Activated T-helper 2 cell treated with anti-CD3 and anti-CD28 coated beads, Interferon-gamma antibody, Interleukin-2, Interleukin-4, amounts not matched to agents 10 μg/mL and 5 μg/mL and 100 μg/mL, durations not matched to agents 14 hours and 24 hours and 36 hours (primary cell): ENCODE measurements around the gene ZNF865. TPM values are rescaled to one million over a fixed set of nuclear protein-coding genes. Genes with fewer than 3 reads are reported as not detected.

ENCODE experiments used
- DNase-seq: peaks from one replicate; pipeline ENCODE4 v3.0.0; 2021; ENCODE audit warnings: low spot score
- H3K27ac Mint-ChIP-seq: one replicate; pipeline ENCODE4 v1.8.0; 2021; ENCODE audit warnings: mixed read lengths
- H3K27me3 Mint-ChIP-seq: one replicate; pipeline ENCODE4 v1.8.0; 2021; ENCODE audit warnings: low read depth, mixed read lengths
- H3K36me3 Mint-ChIP-seq: one replicate; pipeline ENCODE4 v1.8.0; 2021; ENCODE audit warnings: low read depth, mixed read lengths
- H3K4me1 Mint-ChIP-seq: one replicate; pipeline ENCODE4 v1.8.0; 2021; ENCODE audit warnings: low read depth, mixed read lengths
- H3K4me3 Mint-ChIP-seq: one replicate; pipeline ENCODE4 v1.8.0; 2021; ENCODE audit warnings: low read depth, mild to moderate bottlenecking, moderate library complexity, mixed read lengths
- H3K9me3 Mint-ChIP-seq: one replicate; pipeline ENCODE4 v1.8.0; 2021; ENCODE audit warnings: mixed read lengths
- intact Hi-C: fragments of 100-400 bp; cut with micrococcal nuclease; formaldehyde crosslinking; loops from one replicate; pipeline ENCODE4 v1.15.1; 2023
- total RNA-seq: library from RNA; stranded (reverse); gene quantifications from 2 replicates; pipeline ENCODE4 v1.2.3, GENCODE V29; 2022

The ZNF865 gene
- total RNA-seq, 1 donor from 2014 or later = 13.6 TPM

DNA sequence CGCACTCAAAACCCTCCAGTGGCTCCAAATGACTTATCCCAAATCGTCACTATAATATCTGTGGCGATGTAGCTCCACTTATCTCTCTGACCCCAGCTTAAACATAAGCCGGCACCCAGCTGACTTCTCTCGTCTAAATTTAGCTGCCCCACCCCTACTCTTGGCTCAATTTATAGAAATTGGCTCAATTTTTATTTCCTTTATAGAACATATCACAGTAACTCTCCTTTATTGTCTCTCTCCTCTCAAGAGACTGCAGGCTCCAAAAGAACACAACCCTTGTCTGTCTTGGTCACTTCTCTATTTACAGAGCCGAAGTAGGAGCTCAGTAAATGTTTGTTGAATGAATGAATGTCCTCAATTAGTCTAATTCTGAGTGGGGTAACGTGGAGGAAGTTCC is 18.1 kb downstream of the ZNF865 start:
- Mint-ChIP-seq H3K4me1 (peaks cover 36% of the 10 kb centered on the region), H3K36me3 (peaks cover 17% of the 10 kb centered on the region), H3K27ac (no peak overlapping the region), H3K9me3 (no peaks in the 10 kb centered on the region), H3K4me3 (no peak overlapping the region), H3K27me3 (peaks cover 6% of the 10 kb centered on the region)
- no peak for DNase-seq
- intact Hi-C loops = loop anchor here (5.0 to 10.0 kb wide), 2 partner anchors 509 to 1161 kb away; partner anchors contain the start of genes LENG9 and PPP1R12C

DNA sequence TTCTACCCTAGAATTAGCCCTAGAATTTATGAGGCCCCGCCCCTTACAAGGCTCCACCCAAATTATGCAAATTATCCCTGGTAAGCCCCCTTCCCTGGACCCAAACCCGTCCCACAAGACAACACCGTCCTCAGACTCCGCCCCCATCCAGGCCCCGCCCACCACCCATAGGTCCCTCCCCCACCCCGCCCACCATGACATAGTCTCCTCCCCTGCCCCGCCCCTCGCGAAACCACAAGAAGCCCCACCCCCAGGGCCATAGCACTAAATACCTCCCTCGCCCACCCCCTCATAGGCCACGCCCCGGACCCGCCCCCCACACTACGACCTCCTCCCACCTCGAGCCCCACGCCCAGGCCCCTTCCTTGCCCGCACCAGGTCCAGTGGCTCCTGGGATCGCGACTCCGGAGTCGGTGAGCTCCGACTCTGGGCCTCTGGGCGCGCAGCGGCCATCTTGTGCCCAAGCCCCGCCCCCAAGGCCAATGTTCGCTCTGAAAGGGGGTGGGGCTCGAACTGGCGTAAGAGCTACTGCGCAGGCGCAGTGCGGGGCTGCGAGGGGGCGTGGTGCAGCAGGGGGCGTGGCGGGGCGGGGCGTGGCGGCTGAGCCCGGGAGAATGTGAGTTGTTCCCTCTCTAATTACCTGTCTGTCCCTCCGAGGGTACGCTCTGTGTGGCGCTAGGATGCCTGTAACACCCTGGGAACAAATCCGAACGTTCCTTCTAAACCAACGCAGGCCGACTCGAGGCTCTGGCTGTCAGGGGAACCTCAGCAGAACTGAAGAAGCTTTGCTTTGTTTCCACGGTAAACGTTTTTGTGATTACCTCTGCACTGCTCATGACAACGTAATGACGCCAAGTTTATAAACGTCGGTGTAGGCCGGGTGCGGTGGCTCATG is 18.9 kb downstream of the ZNF865 start, which contains the start of gene ZNF784:
Gene ZNF784, minus strand, starts transcription at position 458 of the 895 bp plus-strand sequence. Its CDS starts 5 bp downstream, at position 453.
- H3K4me1 Mint-ChIP-seq = peaks cover 36% of the 10 kb centered on the region

GRCh38 chr19:55625004-55625326 is 19.5 kb downstream of the ZNF865 start:
- peaks cover 13% of the 10 kb centered on the region for H3K36me3 Mint-ChIP-seq
- DNase-seq = no peak
- H3K4me1 Mint-ChIP-seq = peaks cover 36% of the 10 kb centered on the region
- H3K27ac Mint-ChIP-seq = peak overlapping the region; percentile 98
- H3K9me3 Mint-ChIP-seq = no peaks in the 10 kb centered on the region
- peak overlapping the region; percentile 89 for H3K4me3 Mint-ChIP-seq
- intact Hi-C loops = loop anchor here (5.0 to 10.0 kb wide), 2 partner anchors 38 to 510 kb away; partner anchors contain the start of gene PPP1R12C
- peaks cover 6% of the 10 kb centered on the region for H3K27me3 Mint-ChIP-seq

More for the DNA sequence above, 18.9 kb downstream of the ZNF865 start, which contains the start of gene ZNF784:
- intact Hi-C loops = loop anchor here (1.0 to 10.0 kb wide), 5 partner anchors 19 to 1162 kb away; partner anchors contain the start of genes FIZ1, LENG9, PPP1R12C and ZNF865
- no peaks in the 10 kb centered on the region for H3K9me3 Mint-ChIP-seq
- H3K36me3 Mint-ChIP-seq = peaks cover 17% of the 10 kb centered on the region
- H3K27me3 Mint-ChIP-seq = peaks cover 6% of the 10 kb centered on the region
- peak within 1 kb of the TSS; percentile 89 for H3K4me3 Mint-ChIP-seq
- peak within 1 kb of the TSS; percentile 98 for H3K27ac Mint-ChIP-seq
- peak; percentile 89 for DNase-seq

GRCh38 chr19:55626350-55626749 is 20.9 kb downstream of the ZNF865 start:
- intact Hi-C loops = loop anchor here (5.0 to 10.0 kb wide), 2 partner anchors 39 to 512 kb away; partner anchors contain the start of gene PPP1R12C
- H3K4me3 Mint-ChIP-seq = peak overlapping the region; percentile 57
- peak; percentile 61 for DNase-seq
- peaks cover 5% of the 10 kb centered on the region for H3K36me3 Mint-ChIP-seq
- peaks cover 6% of the 10 kb centered on the region for H3K27me3 Mint-ChIP-seq
- no peak overlapping the region for H3K27ac Mint-ChIP-seq
- H3K4me1 Mint-ChIP-seq = peaks cover 28% of the 10 kb centered on the region
- H3K9me3 Mint-ChIP-seq = no peaks in the 10 kb centered on the region

GRCh38 chr19:55632463-55632834 is 27.0 kb downstream of the ZNF865 start:
- peak overlapping the region; percentile 30 for H3K27ac Mint-ChIP-seq
- DNase-seq = peak; percentile 74
- H3K27me3 Mint-ChIP-seq = peaks cover 4% of the 10 kb centered on the region
- peaks cover 33% of the 10 kb centered on the region for H3K4me1 Mint-ChIP-seq
- no peak overlapping the region for H3K4me3 Mint-ChIP-seq
- H3K9me3 Mint-ChIP-seq = no peaks in the 10 kb centered on the region
- H3K36me3 Mint-ChIP-seq = peaks cover 21% of the 10 kb centered on the region
- intact Hi-C loops = loop anchor here (1.0 to 5.0 kb wide), 3 partner anchors 21 to 175 kb away; partner anchors contain the start of genes C19orf85 and ISOC2

- peaks cover 40% of the 10 kb centered on the region for H3K4me1 Mint-ChIP-seq
- no peak overlapping the region for H3K27ac Mint-ChIP-seq
- no peak for DNase-seq
- H3K27me3 Mint-ChIP-seq = no peaks in the 10 kb centered on the region
- no peaks in the 10 kb centered on the region for H3K9me3 Mint-ChIP-seq
- no peak overlapping the region for H3K4me3 Mint-ChIP-seq
- peaks cover 29% of the 10 kb centered on the region for H3K36me3 Mint-ChIP-seq
- intact Hi-C loops = loop anchor here (5.0 kb wide), 2 partner anchors 172 to 173 kb away; partner anchors contain the start of genes C19orf85 and ISOC2
Observed at GRCh38 chr19:55633861-55634260, 28.4 kb downstream of the ZNF865 start.

DNA sequence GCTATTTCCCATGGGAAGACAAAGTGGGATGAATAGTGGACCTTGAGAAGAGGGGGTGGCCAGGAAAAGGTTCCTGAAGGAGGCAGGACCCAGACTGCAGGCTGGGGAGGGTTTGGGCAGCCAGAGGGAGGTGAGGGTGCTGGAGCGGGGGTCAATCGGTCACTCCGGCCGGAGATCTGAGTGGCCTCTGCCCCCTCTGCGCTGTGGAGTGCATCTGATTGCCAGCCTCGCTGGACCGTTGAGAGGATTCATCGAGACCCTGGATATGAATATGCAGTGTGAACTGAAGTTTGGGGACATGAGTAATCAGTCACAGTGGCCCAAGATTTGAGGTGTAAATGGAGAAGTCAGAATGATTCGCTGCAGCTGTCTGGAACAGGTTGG is 29.9 kb downstream of the ZNF865 start:
- Mint-ChIP-seq H3K4me3 (peak overlapping the region; percentile 99), H3K27ac (peak overlapping the region; percentile 100), H3K36me3 (peaks cover 39% of the 10 kb centered on the region), H3K9me3 (no peaks in the 10 kb centered on the region), H3K4me1 (peaks cover 44% of the 10 kb centered on the region), H3K27me3 (no peaks in the 10 kb centered on the region)
- DNase-seq = no peak
- intact Hi-C loops = loop anchor here (1.0 kb wide), 1 partner anchor 8 kb away; the partner anchor contains the start of gene ZNF581

DNA sequence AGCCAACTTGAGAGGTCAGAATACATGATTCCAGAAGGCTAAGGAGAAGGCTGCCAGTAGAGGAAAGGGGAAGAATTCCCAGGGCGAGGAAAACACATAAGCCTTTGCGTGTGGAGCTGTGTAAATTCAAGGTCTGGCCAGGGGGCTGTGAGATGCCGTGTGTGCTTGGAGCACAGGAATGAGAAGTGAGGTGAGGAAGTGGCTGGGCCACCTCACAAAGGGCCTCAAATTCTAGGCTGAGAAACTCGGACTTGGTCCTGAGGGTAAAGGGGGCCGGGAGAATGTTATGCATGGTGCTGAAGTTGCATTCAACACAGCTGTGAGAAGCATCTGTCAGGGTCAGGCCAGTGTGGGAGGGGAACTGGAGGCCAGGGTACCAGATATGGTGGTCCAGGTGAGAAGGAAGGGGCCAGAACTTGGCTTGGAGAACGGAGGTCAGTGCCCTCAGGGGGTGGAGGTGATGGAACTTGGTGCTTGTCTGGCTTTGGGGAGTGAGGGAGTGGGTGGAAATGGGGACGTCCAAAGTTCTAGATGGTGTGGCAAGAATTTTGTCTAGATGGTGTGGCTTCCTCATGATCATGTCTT is 30.5 kb downstream of the ZNF865 start:
- Mint-ChIP-seq H3K4me3 (peak overlapping the region; percentile 99), H3K27me3 (no peaks in the 10 kb centered on the region), H3K27ac (peak overlapping the region; percentile 100), H3K36me3 (peaks cover 42% of the 10 kb centered on the region), H3K4me1 (peaks cover 47% of the 10 kb centered on the region), H3K9me3 (no peaks in the 10 kb centered on the region)
- no peak for DNase-seq
- intact Hi-C loops = loop anchor here (1.0 kb wide), 1 partner anchor 7 kb away; the partner anchor contains the start of gene ZNF581

- Mint-ChIP-seq H3K4me1 (peaks cover 45% of the 10 kb centered on the region), H3K4me3 (peak overlapping the region; percentile 99), H3K9me3 (no peaks in the 10 kb centered on the region), H3K27ac (peak overlapping the region; percentile 100), H3K27me3 (no peaks in the 10 kb centered on the region), H3K36me3 (peaks cover 46% of the 10 kb centered on the region)
- intact Hi-C loops = no loop called here
- DNase-seq = no peak
Observed at GRCh38 chr19:55636723-55637122, 31.3 kb downstream of the ZNF865 start.

GRCh38 chr19:55637534-55637933 is 32.1 kb downstream of the ZNF865 start:
- intact Hi-C loops = no loop called here
- Mint-ChIP-seq H3K4me3 (peak overlapping the region; percentile 99), H3K9me3 (no peaks in the 10 kb centered on the region), H3K27ac (peak overlapping the region; percentile 60), H3K27me3 (no peaks in the 10 kb centered on the region), H3K36me3 (peaks cover 51% of the 10 kb centered on the region), H3K4me1 (peaks cover 41% of the 10 kb centered on the region)
- no peak for DNase-seq

- Mint-ChIP-seq H3K27me3 (no peaks in the 10 kb centered on the region), H3K27ac (peak overlapping the region; percentile 77), H3K4me3 (peak overlapping the region; percentile 60), H3K4me1 (peaks cover 47% of the 10 kb centered on the region), H3K36me3 (peaks cover 60% of the 10 kb centered on the region), H3K9me3 (no peaks in the 10 kb centered on the region)
- DNase-seq = peak; percentile 54
- intact Hi-C loops = no loop called here
Observed at GRCh38 chr19:55638864-55639359, 33.5 kb downstream of the ZNF865 start.

DNA sequence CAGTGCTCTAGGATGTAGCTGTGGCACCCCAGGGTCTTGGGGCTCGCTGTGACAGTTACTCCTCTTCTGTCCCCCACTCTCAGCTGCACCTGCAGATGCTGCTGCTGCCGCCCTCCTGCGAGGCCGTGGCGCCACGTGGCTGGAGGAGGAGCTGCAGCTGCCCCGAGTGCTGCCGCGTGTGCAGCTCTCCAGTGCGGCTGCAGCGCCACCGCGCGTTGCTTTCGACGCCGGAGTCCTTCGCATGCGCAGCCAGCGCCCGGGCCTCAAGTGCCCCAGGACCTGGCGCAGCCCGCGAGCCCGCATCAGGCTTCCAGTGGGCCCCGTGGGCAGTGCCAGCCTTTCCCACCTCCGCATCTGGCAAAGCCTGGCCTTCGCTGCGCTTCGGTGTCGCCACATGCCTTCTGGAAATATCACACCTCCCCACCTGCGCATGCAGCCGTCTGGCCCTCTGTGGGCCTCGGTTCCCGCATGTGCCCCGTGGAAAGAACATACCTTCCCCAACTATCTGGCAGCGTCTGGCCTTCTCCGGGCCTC is 34.7 kb downstream of the ZNF865 start:
- DNase-seq = peak; percentile 63
- intact Hi-C loops = loop anchor here (5.0 to 10.0 kb wide), 3 partner anchors 37 to 385 kb away; partner anchors contain the start of genes EPN1, PPP6R1 and RPL28
- Mint-ChIP-seq H3K27ac (peak overlapping the region; percentile 84), H3K4me1 (peaks cover 45% of the 10 kb centered on the region), H3K9me3 (no peaks in the 10 kb centered on the region), H3K36me3 (peaks cover 66% of the 10 kb centered on the region), H3K4me3 (peak overlapping the region; percentile 78), H3K27me3 (no peaks in the 10 kb centered on the region)
